Neural progenitor cell (in vitro differentiated cells): ENCODE results near the gene TCEA3. TPM values are rescaled to one million over a fixed set of nuclear protein-coding genes. Genes with fewer than 3 reads are reported as not detected.

Source experiments
- DNase-seq: peaks from one replicate; pipeline ENCODE4 v3.0.0-alpha.2; 2016; ENCODE audit warnings: low spot score
- H2AFZ ChIP-seq: fragments of 200-600 bp; sonication (generic); replicated peaks from 2 replicates; pipeline ENCODE4 v1.6.1; 2016; ENCODE audit warnings: antibody characterized with exemption
- H3F3A ChIP-seq: fragments of 200-600 bp; sonication (generic); 2 replicates; pipeline ENCODE4 v1.6.1; 2016; ENCODE audit warnings: antibody characterized with exemption, low read depth
- H3K27ac ChIP-seq: fragments of 200-600 bp; sonication (generic); 2 replicates; pipeline ENCODE4 v1.5.1; 2016; ENCODE audit warnings: mild to moderate bottlenecking
- H3K27me3 ChIP-seq: fragments of 200-600 bp; sonication (generic); 2 replicates; pipeline ENCODE4 v1.6.1; 2016; ENCODE audit warnings: mild to moderate bottlenecking, moderate library complexity
- H3K36me3 ChIP-seq: fragments of 200-600 bp; sonication (generic); 2 replicates; pipeline ENCODE4 v1.5.1; 2016
- H3K4me1 ChIP-seq: fragments of 200-600 bp; sonication (generic); 2 replicates; pipeline ENCODE4 v1.6.1; 2016; ENCODE audit warnings: mixed run types
- H3K4me2 ChIP-seq: fragments of 200-600 bp; sonication (generic); 2 replicates; pipeline ENCODE4 v1.6.1; 2016
- H3K4me3 ChIP-seq: fragments of 200-600 bp; sonication (generic); 2 replicates; pipeline ENCODE4 v1.5.1; 2016
- H3K79me2 ChIP-seq: fragments of 200-600 bp; sonication (generic); 2 replicates; pipeline ENCODE4 v1.6.1; 2016; ENCODE audit warnings: low read depth
- H3K9ac ChIP-seq: fragments of 200-600 bp; sonication (generic); 2 replicates; pipeline ENCODE4 v1.6.1; 2016
- H3K9me3 ChIP-seq: fragments of 200-600 bp; sonication (generic); 2 replicates; pipeline ENCODE4 v1.5.1; 2016; ENCODE audit warnings: low read depth
- H4K20me1 ChIP-seq: fragments of 200-600 bp; sonication (generic); 2 replicates; pipeline ENCODE4 v1.6.1; 2016; ENCODE audit warnings: low read depth
- H3K27ac Mint-ChIP-seq: 3 replicates; pipeline ENCODE4 v1.8.0; 2021; ENCODE audit warnings: mixed read lengths
- H3K27me3 Mint-ChIP-seq: 2 replicates; pipeline ENCODE4 v1.8.0; 2022; ENCODE audit warnings: low read depth, mild to moderate bottlenecking, inconsistent platforms, moderate library complexity, mixed read lengths; ENCODE audit not compliant: insufficient read depth
- H3K36me3 Mint-ChIP-seq: 3 replicates; pipeline ENCODE4 v1.8.0; 2021; ENCODE audit warnings: mixed read lengths
- H3K4me1 Mint-ChIP-seq: 3 replicates; pipeline ENCODE4 v1.8.0; 2021; ENCODE audit warnings: mixed read lengths
- H3K4me3 Mint-ChIP-seq: 3 replicates; pipeline ENCODE4 v1.8.0; 2021; ENCODE audit warnings: mild to moderate bottlenecking, moderate library complexity, mixed read lengths
- H3K9me3 Mint-ChIP-seq: 3 replicates; pipeline ENCODE4 v1.8.0; 2020; ENCODE audit warnings: mixed read lengths
- CTCF ChIP-seq: fragments of 200-600 bp; sonication (generic); IDR thresholded peaks from 2 replicates; pipeline ENCODE4 v1.5.1; 2017; ENCODE audit warnings: antibody characterized with exemption, mild to moderate bottlenecking
- EZH2 ChIP-seq: fragments of 200-600 bp; sonication (generic); IDR thresholded peaks from 2 replicates; pipeline ENCODE4 v1.6.1; 2017; ENCODE audit warnings: antibody characterized with exemption, mild to moderate bottlenecking, moderate library complexity
- EZH2phosphoT487 ChIP-seq: fragments of 200-600 bp; sonication (generic); IDR thresholded peaks from 2 replicates; pipeline ENCODE4 v1.6.1; 2017; ENCODE audit warnings: antibody characterized with exemption
- total RNA-seq: library from RNA; depleted of rRNA; stranded (reverse); fragments of >200 nt; gene quantifications from 2 replicates; pipeline ENCODE4 v1.2.3, GENCODE V29; 2015; ENCODE audit warnings: low replicate concordance

The TCEA3 gene
- total RNA-seq, 1 donor from 2014 or later = 0.54 TPM

- H3K9me3 Mint-ChIP-seq = peaks cover 3% of the 10 kb centered on the region
- Histone ChIP-seq H3K4me1 (peaks cover 8% of the 10 kb centered on the region), H3K27ac (no peak overlapping the region), H2AFZ (no peak overlapping the region), H3K79me2 (no peaks in the 10 kb centered on the region), H3K27me3 (peaks cover 97% of the 10 kb centered on the region), H3K9ac (no peak overlapping the region), H3K9me3 (no peaks in the 10 kb centered on the region), H4K20me1 (no peaks in the 10 kb centered on the region), H3K36me3 (no peaks in the 10 kb centered on the region), H3K4me3 (no peak overlapping the region), H3F3A (peaks cover 15% of the 10 kb centered on the region), H3K4me2 (peak overlapping the region; percentile 25)
- H3K4me1 Mint-ChIP-seq = peaks cover 29% of the 10 kb centered on the region
- peaks cover 17% of the 10 kb centered on the region for H3K27me3 Mint-ChIP-seq
- peak; percentile 39 for DNase-seq
- TF ChIP-seq CTCF = no peak
- TF ChIP-seq EZH2 = no peak
- TF ChIP-seq EZH2phosphoT487 = no peak
- peaks cover 5% of the 10 kb centered on the region for H3K36me3 Mint-ChIP-seq
- peak overlapping the region; percentile 50 for H3K4me3 Mint-ChIP-seq
- H3K27ac Mint-ChIP-seq = peak overlapping the region; percentile 94
These were observed 29.9 kb downstream of the TCEA3 start for GRCh38 chr1:23394684-23395083.

GRCh38 chr1:23394181-23394580, 30.4 kb downstream of the TCEA3 start:
- H3K4me1 Mint-ChIP-seq = peaks cover 30% of the 10 kb centered on the region
- no peak overlapping the region for H3K4me3 ChIP-seq
- no peaks in the 10 kb centered on the region for H3K36me3 ChIP-seq
- no peak overlapping the region for H2AFZ ChIP-seq
- peak overlapping the region; percentile 36 for H3K27ac Mint-ChIP-seq
- peaks cover 17% of the 10 kb centered on the region for H3F3A ChIP-seq
- H3K4me1 ChIP-seq = peaks cover 8% of the 10 kb centered on the region
- no peak overlapping the region for H3K4me2 ChIP-seq
- H3K9me3 ChIP-seq = no peaks in the 10 kb centered on the region
- H3K9ac ChIP-seq = no peak overlapping the region
- H3K27me3 Mint-ChIP-seq = peaks cover 19% of the 10 kb centered on the region
- H4K20me1 ChIP-seq = no peaks in the 10 kb centered on the region
- H3K27me3 ChIP-seq = peaks cover 97% of the 10 kb centered on the region
- H3K27ac ChIP-seq = no peak overlapping the region
- H3K36me3 Mint-ChIP-seq = peaks cover 5% of the 10 kb centered on the region
- no peaks in the 10 kb centered on the region for H3K79me2 ChIP-seq
- no peak for DNase-seq
- H3K4me3 Mint-ChIP-seq = no peak overlapping the region
- no peak for TF ChIP-seq EZH2phosphoT487
- TF ChIP-seq EZH2 = no peak
- TF ChIP-seq CTCF = no peak
- H3K9me3 Mint-ChIP-seq = peaks cover 3% of the 10 kb centered on the region

DNA sequence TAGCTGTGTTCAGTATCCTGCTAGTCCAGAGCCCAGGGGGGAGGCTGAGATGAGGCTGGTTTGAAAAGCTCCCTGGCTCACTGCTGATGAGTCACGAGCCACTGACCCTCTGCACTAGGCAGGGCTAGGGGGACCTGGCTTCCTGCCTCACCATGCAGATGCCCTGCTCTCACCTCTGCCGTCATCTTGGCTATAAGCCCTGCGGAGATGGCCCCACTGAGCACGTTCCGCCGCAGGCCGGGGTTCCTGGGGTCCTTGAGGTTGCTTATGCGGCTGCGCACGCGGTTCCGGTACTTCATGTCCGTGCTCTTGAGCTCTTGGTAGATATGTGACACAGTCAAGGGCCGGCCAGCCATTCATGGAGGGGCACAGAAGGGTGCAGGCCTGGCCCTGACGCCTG, 30.8 kb downstream of the TCEA3 start:
- Mint-ChIP-seq H3K27me3 (peaks cover 17% of the 10 kb centered on the region), H3K36me3 (peaks cover 5% of the 10 kb centered on the region), H3K4me3 (no peak overlapping the region), H3K4me1 (peaks cover 30% of the 10 kb centered on the region), H3K9me3 (peaks cover 3% of the 10 kb centered on the region), H3K27ac (peak overlapping the region; percentile 36)
- Histone ChIP-seq H3K79me2 (no peaks in the 10 kb centered on the region), H3K4me3 (no peak overlapping the region), H3K27ac (no peak overlapping the region), H3K4me1 (peaks cover 8% of the 10 kb centered on the region), H3K4me2 (no peak overlapping the region), H4K20me1 (no peaks in the 10 kb centered on the region), H2AFZ (no peak overlapping the region), H3K9ac (no peak overlapping the region), H3K9me3 (no peaks in the 10 kb centered on the region), H3K27me3 (peaks cover 97% of the 10 kb centered on the region), H3F3A (peaks cover 17% of the 10 kb centered on the region), H3K36me3 (no peaks in the 10 kb centered on the region)
- no peak for DNase-seq
- TF ChIP-seq EZH2phosphoT487 = no peak
- no peak for TF ChIP-seq CTCF
